22Rv1 (cell line): ENCODE measurements around the gene PLEKHG4B.

Experiments used
- CTCF ChIP-seq: fragments of 450-650 bp; IDR thresholded peaks from 2 replicates; pipeline ENCODE4 v1.5.1; 2017; ENCODE audit warnings: mild to moderate bottlenecking
- ZFX ChIP-seq: fragments of 450-650 bp; IDR thresholded peaks from 2 replicates; pipeline ENCODE4 v1.6.1; 2017; ENCODE audit warnings: antibody characterized with exemption, borderline replicate concordance

- TF ChIP-seq CTCF (no peak), ZFX (no peak)
These were observed 126.7 kb downstream of the PLEKHG4B start for GRCh38 chr5:218457-219291.
